K562 (cell line): Measurements from ENCODE around the gene ATP5F1C. TPM values are rescaled to one million over a fixed set of nuclear protein-coding genes. Genes with fewer than 3 reads are reported as not detected.

Experiments
- ATAC-seq: fragments of 200-7000 bp; cut with Tn5 transposase; 3 replicates; pipeline ENCODE4 v1.9.1; 2020; ENCODE audit warnings: moderate library complexity
- BruUV-seq: library from RNA; stranded (reverse); fragments of 400-500 nt; replicated peaks from 2 replicates; lab custom pipeline; 2021; lab: Mats Ljungman, UMichigan
- CTCF ChIA-PET: fragments of 300-600 bp; formaldehyde crosslinking; extraction: SDS; loops from one replicate; lab custom pipeline; 2021; ENCODE audit warnings: low intra/inter-chr PET ratio; lab: Yijun Ruan, JAX
- POLR2A ChIA-PET: fragments of 300-600, 350-650 bp; sonication (Branson Sonifier 250); formaldehyde crosslinking; extraction: SDS; loops from one replicate; lab custom pipeline; 2021; ENCODE audit warnings: antibody characterized with exemption, inconsistent platforms; lab: Yijun Ruan, JAX
- DNase-seq, 4 experiments: peaks; one replicate each; pipeline versions ENCODE4 v3.0.0 to v3.0.0-alpha.2; 2011 to 2018; ENCODE audit warnings: low spot score in 3 of 4, mixed read lengths in 3 of 4; ENCODE audit errors: extremely low read depth in 1 of 4
- FAIRE-seq: peaks from 2 replicates; lab custom pipeline; 2011; peaks lifted over from hg19 to GRCh38; lab: Jason Lieb, UNC
- H2AFZ ChIP-seq: 2 replicates; pipeline ENCODE4 v1.6.0; 2011; ENCODE audit warnings: low read depth, low read length, control low read depth, inconsistent platforms
- H3K27ac ChIP-seq: fragments of 200-600 bp; 3 replicates; pipeline ENCODE4 v1.8.0; 2011; ENCODE audit warnings: low read depth, mild to moderate bottlenecking, control low read depth, inconsistent platforms, low read length, moderate library complexity, mixed read lengths; ENCODE audit errors: extremely low read depth
- H3K27me3 ChIP-seq, 2 experiments: fragments of 300-600 bp in 1 of 2; 2 replicates in 1 of 2; 3 replicates in 1 of 2; pipeline versions ENCODE4 v1.6.0 to v1.8.0; 2011; ENCODE audit warnings: inconsistent platforms in 2 of 2, low read length in 2 of 2, mild to moderate bottlenecking in 1 of 2, mixed read lengths in 1 of 2, moderate library complexity in 1 of 2; ENCODE audit not compliant: control insufficient read depth in 2 of 2, insufficient read depth in 2 of 2
- H3K36me3 ChIP-seq: fragments of 300-600 bp; 3 replicates; pipeline ENCODE4 v1.8.0; 2011; ENCODE audit warnings: mild to moderate bottlenecking, low read length, inconsistent platforms; ENCODE audit not compliant: control insufficient read depth, insufficient read depth
- H3K4me1 ChIP-seq, 2 experiments: fragments of 200-600 bp in 1 of 2; replicated peaks in 1 of 2; 2 replicates in 1 of 2; 3 replicates in 1 of 2; pipeline versions ENCODE4 v1.5.1 to v1.8.0; 2011; ENCODE audit warnings: inconsistent platforms in 2 of 2, low read length in 2 of 2, mild to moderate bottlenecking in 1 of 2, mixed read lengths in 1 of 2, moderate library complexity in 1 of 2; ENCODE audit not compliant: control insufficient read depth in 2 of 2, insufficient read depth in 2 of 2
- H3K4me2 ChIP-seq: 2 replicates; pipeline ENCODE4 v1.6.1; 2011; ENCODE audit warnings: low read length, control low read depth, inconsistent platforms, mixed read lengths; ENCODE audit not compliant: insufficient read depth
- H3K4me3 ChIP-seq: fragments of 200-600 bp; sonication (generic), shearing (Covaris generic); 2 replicates; pipeline ENCODE4 v1.5.1; 2016; ENCODE audit warnings: control low read depth, inconsistent platforms
- H3K79me2 ChIP-seq: fragments of 200-600 bp; 3 replicates; pipeline ENCODE4 v1.8.0; 2011; ENCODE audit warnings: low read length, inconsistent platforms; ENCODE audit not compliant: control insufficient read depth, insufficient read depth
- H3K9ac ChIP-seq, 2 experiments: 2 replicates each; pipeline versions ENCODE4 v1.6.0 to v1.6.1; 2011; ENCODE audit warnings: low read depth in 2 of 2, low read length in 2 of 2, control low read depth in 1 of 2, inconsistent platforms in 1 of 2, mild to moderate bottlenecking in 1 of 2, mixed read lengths in 1 of 2; ENCODE audit not compliant: insufficient read depth in 1 of 2
- H3K9me1 ChIP-seq: one replicate; pipeline ENCODE4 v1.6.0; 2011; ENCODE audit warnings: inconsistent platforms, mild to moderate bottlenecking, low read length, moderate library complexity; ENCODE audit not compliant: control insufficient read depth, insufficient read depth
- H3K9me3 ChIP-seq: replicated peaks from 2 replicates; pipeline ENCODE4 v1.5.1; 2011; ENCODE audit warnings: low read depth, low read length, inconsistent platforms; ENCODE audit not compliant: control insufficient read depth, insufficient read depth
- H4K20me1 ChIP-seq: replicated peaks from 2 replicates; pipeline ENCODE4 v1.6.1; 2011; ENCODE audit warnings: low read length, inconsistent platforms, mixed read lengths; ENCODE audit not compliant: control insufficient read depth, insufficient read depth
- BRD9 ChIP-seq: fragments of 450-650 bp; IDR thresholded peaks from 2 replicates; pipeline ENCODE4 v1.6.1; 2018; ENCODE audit warnings: low read depth; ENCODE audit not compliant: partially characterized antibody
- CBFA2T2 ChIP-seq: fragments of 450-650 bp; conservative IDR thresholded peaks from 2 replicates; pipeline ENCODE4 v1.6.1; 2017; ENCODE audit warnings: mild to moderate bottlenecking
- EWSR1 ChIP-seq: fragments of 450-650 bp; IDR thresholded peaks from 2 replicates; pipeline ENCODE4 v1.6.1; 2018; ENCODE audit warnings: borderline replicate concordance, mild to moderate bottlenecking, low read depth, moderate library complexity; ENCODE audit not compliant: partially characterized antibody
- FOXA1 ChIP-seq: fragments of 450-650 bp; IDR thresholded peaks from 2 replicates; pipeline ENCODE4 v1.6.1; 2016; ENCODE audit warnings: mild to moderate bottlenecking, borderline replicate concordance
- GABPB1 ChIP-seq: sonication (generic); formaldehyde crosslinking; IDR thresholded peaks from 2 replicates; pipeline ENCODE4 v1.8.0; 2022; ENCODE audit warnings: mild to moderate bottlenecking, missing genetic modification reagents
- LCOR ChIP-seq: sonication (generic); formaldehyde crosslinking; IDR thresholded peaks from 2 replicates; pipeline ENCODE4 v1.8.0; 2022; ENCODE audit warnings: mild to moderate bottlenecking, missing genetic modification reagents
- THAP7 ChIP-seq: fragments of 250-450 bp; sonication (Bioruptor Pico); IDR thresholded peaks from 2 replicates; pipeline ENCODE4 v1.5.0; 2021
- ZKSCAN3 ChIP-seq: fragments of 250-450 bp; sonication (Bioruptor Pico); IDR thresholded peaks from 2 replicates; pipeline ENCODE4 v1.4.0; 2020
- ZNF165 ChIP-seq: fragments of 250-450 bp; sonication (Bioruptor Pico); IDR thresholded peaks from 2 replicates; pipeline ENCODE4 v1.4.0; 2020; ENCODE audit warnings: borderline replicate concordance
- ZNF232 ChIP-seq: sonication (generic); formaldehyde crosslinking; IDR thresholded peaks from 2 replicates; pipeline ENCODE4 v1.8.0; 2022; ENCODE audit warnings: mild to moderate bottlenecking, missing genetic modification reagents
- ZNF778 ChIP-seq: fragments of 450-650 bp; formaldehyde crosslinking; IDR thresholded peaks from 2 replicates; pipeline ENCODE4 v1.4.0; 2020; ENCODE audit warnings: mild to moderate bottlenecking, moderate library complexity
- WGBS: fragments of 100-300 bp; shearing (Covaris generic); methylation state at CpG from one replicate; pipeline ENCODE4 v1.1.6; 2016; ENCODE audit warnings: low coverage, mixed read lengths; ENCODE audit not compliant: insufficient coverage; ENCODE audit errors: missing lambda C conversion rate; 5-methylcytosine and 5-hydroxymethylcytosine counted together
- in situ Hi-C: fragments of 300-500 bp; cut with MboI; formaldehyde crosslinking; loops from 4 replicates; pipeline ENCODE4 v1.15.0; 2018; ENCODE audit warnings: inconsistent platforms, mixed read lengths
- intact Hi-C: fragments of 100-400 bp; cut with micrococcal nuclease; formaldehyde crosslinking; loops from 2 replicates; pipeline ENCODE4 v1.14.2; 2022
- polyA plus RNA-seq, 8 experiments: library from polyadenylated mRNA; depleted of rRNA in 4 of 8; stranded (reverse) in 5 of 8; unstranded in 3 of 8; fragments of >200 nt; fragmentation: Nextera tagmentation in 2 of 8; fragmentation: Illumina TruSeq in 1 of 8; extraction: Ambion mirVana in 2 of 8; extraction: Trizol in 1 of 8; gene quantifications; 2 replicates each; pipeline versions ENCODE4 v1.2.1 to v1.2.3, GENCODE V29; 2011 to 2014; ENCODE audit warnings: inconsistent platforms in 1 of 8, missing spikeins in 1 of 8
- total RNA-seq, 7 experiments: library from RNA; depleted of rRNA in 6 of 7; stranded (reverse); fragments of >200 nt in 6 of 7; fragmentation: Illumina TruSeq in 2 of 7; extraction: Trizol in 2 of 7; gene quantifications; 2 replicates each; pipeline versions ENCODE4 v1.2.1 to v1.2.3, GENCODE V29; 2011 to 2021; ENCODE audit warnings: low replicate concordance in 1 of 7
- TF ChIP-seq, protein P1 (sequence below): fragments of 250-450 bp; sonication (Bioruptor Pico); IDR thresholded peaks from 2 replicates; pipeline ENCODE4 v1.8.0; 2022; ENCODE audit warnings: inconsistent platforms
- TF ChIP-seq, protein P2 (sequence below): fragments of 250-450 bp; sonication (Bioruptor Pico); IDR thresholded peaks from 2 replicates; pipeline ENCODE4 v1.4.0; 2020; ENCODE audit warnings: mild to moderate bottlenecking, moderate library complexity
- TF ChIP-seq, protein P3 (sequence below): sonication (generic); formaldehyde crosslinking; IDR thresholded peaks from 2 replicates; pipeline ENCODE4 v1.8.1; 2023; ENCODE audit warnings: mild to moderate bottlenecking, missing genetic modification reagents

The ATP5F1C gene
- total and polyA plus RNA-seq, 9 of the 15 experiments (the other 6 are each of a cell fraction or from before 2014, with no cell fraction given), result 389 to 1,475 (median 559) TPM

- TF ChIP-seq THAP7 (CRISPR knock-in tag) (no peak), ZNF232 (CRISPR knock-in tag) (no peak)
Measured at GRCh38 chr10:7804216-7804615, 16.2 kb downstream of the ATP5F1C start (continued).

DNA sequence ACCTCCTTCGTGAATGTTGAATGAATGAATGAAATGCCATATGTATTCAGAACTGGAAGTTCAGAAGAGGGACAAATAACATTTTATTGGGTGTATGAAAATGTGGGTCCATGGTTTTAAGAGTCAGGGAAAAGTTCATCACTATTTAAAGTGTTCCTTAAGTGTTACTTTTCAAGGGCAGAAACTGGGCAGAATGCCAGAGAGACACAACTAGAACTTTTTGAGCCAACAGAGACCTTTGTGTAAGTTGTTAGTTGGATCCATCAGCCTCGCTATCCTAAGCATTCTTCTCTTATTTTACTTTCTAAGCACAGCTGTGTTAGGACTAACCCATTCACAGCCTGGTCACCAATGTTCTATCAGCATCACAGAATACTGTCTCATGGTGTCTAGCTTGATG lies 16.8 kb downstream of the ATP5F1C start:
- peak; percentile 6 for FAIRE-seq
- Histone ChIP-seq H3K27me3 (no peaks in the 10 kb centered on the region), H3K9me1 (no peaks in the 10 kb centered on the region), H2AFZ (no peak overlapping the region), H3K79me2 (no peaks in the 10 kb centered on the region), H4K20me1 (0 out of 2 replicates have a peak, but pooled peaks cover 4% of the 10 kb centered on the region), H3K27ac (no peak overlapping the region), H3K4me2 (no peak overlapping the region), H3K4me1 (no peaks in the 10 kb centered on the region; a peak in 1 of 5 replicates), H3K4me3 (no peak overlapping the region), H3K9ac (no peak overlapping the region), H3K36me3 (peaks cover 74% of the 10 kb centered on the region), H3K9me3 (no peaks in the 10 kb centered on the region)
- intact Hi-C loops, result no loop called here
- in situ Hi-C loops, result no loop called here
- DNase-seq, result no peak
- no TSS peak for BruUV-seq
- CTCF ChIA-PET, result no interaction called here
- no peak for ATAC-seq
- 83% methylated on average over 2 of the region's 2 CpGs for WGBS
- POLR2A ChIA-PET, result no interaction called here
- no peak for TF ChIP-seq ZKSCAN3 (CRISPR knock-in tag)
- TF ChIP-seq BRD9, result no peak
- no peak for TF ChIP-seq GABPB1 (CRISPR knock-in tag)
- no peak for TF ChIP-seq LCOR (CRISPR knock-in tag)
- no peak for TF ChIP-seq CBFA2T2
- no peak for TF ChIP-seq FOXA1
- no peak for TF ChIP-seq ZNF165 (CRISPR knock-in tag)
- TF ChIP-seq EWSR1, result no peak
- TF ChIP-seq, protein P1, sequence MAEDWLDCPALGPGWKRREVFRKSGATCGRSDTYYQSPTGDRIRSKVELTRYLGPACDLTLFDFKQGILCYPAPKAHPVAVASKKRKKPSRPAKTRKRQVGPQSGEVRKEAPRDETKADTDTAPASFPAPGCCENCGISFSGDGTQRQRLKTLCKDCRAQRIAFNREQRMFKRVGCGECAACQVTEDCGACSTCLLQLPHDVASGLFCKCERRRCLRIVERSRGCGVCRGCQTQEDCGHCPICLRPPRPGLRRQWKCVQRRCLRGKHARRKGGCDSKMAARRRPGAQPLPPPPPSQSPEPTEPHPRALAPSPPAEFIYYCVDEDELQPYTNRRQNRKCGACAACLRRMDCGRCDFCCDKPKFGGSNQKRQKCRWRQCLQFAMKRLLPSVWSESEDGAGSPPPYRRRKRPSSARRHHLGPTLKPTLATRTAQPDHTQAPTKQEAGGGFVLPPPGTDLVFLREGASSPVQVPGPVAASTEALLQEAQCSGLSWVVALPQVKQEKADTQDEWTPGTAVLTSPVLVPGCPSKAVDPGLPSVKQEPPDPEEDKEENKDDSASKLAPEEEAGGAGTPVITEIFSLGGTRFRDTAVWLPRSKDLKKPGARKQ (CRISPR knock-in tag), result no peak
- TF ChIP-seq, protein P2, sequence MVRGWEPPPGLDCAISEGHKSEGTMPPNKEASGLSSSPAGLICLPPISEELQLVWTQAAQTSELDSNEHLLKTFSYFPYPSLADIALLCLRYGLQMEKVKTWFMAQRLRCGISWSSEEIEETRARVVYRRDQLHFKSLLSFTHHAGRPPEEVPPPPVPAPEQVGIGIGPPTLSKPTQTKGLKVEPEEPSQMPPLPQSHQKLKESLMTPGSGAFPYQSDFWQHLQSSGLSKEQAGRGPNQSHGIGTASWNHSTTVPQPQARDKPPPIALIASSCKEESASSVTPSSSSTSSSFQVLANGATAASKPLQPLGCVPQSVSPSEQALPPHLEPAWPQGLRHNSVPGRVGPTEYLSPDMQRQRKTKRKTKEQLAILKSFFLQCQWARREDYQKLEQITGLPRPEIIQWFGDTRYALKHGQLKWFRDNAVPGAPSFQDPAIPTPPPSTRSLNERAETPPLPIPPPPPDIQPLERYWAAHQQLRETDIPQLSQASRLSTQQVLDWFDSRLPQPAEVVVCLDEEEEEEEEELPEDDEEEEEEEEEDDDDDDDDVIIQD, result no peak
- no peak for TF ChIP-seq ZNF778 (CRISPR knock-in tag)
- TF ChIP-seq, protein P3, sequence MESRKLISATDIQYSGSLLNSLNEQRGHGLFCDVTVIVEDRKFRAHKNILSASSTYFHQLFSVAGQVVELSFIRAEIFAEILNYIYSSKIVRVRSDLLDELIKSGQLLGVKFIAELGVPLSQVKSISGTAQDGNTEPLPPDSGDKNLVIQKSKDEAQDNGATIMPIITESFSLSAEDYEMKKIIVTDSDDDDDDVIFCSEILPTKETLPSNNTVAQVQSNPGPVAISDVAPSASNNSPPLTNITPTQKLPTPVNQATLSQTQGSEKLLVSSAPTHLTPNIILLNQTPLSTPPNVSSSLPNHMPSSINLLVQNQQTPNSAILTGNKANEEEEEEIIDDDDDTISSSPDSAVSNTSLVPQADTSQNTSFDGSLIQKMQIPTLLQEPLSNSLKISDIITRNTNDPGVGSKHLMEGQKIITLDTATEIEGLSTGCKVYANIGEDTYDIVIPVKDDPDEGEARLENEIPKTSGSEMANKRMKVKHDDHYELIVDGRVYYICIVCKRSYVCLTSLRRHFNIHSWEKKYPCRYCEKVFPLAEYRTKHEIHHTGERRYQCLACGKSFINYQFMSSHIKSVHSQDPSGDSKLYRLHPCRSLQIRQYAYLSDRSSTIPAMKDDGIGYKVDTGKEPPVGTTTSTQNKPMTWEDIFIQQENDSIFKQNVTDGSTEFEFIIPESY (CRISPR knock-in tag), result no peak
